IMR-90 (cell line): ENCODE measurements around the gene PDHB. TPM values are rescaled to one million over a fixed set of nuclear protein-coding genes. Genes with fewer than 3 reads are reported as not detected.

ENCODE experiments used
- ATAC-seq: fragments of 200-7000 bp; cut with Tn5 transposase; 2 replicates; pipeline ENCODE4 v1.9.1; 2020; ENCODE audit warnings: low read depth, mild to moderate bottlenecking, moderate library complexity
- BruUV-seq: library from RNA; stranded (reverse); fragments of 400-500 nt; replicated peaks from 2 replicates; lab custom pipeline; 2021; lab: Mats Ljungman, UMichigan
- CTCF ChIA-PET: fragments of 300-600 bp; formaldehyde crosslinking; extraction: SDS; loops from one replicate; lab custom pipeline; 2021; ENCODE audit warnings: antibody characterized with exemption; lab: Yijun Ruan, JAX
- POLR2A ChIA-PET: fragments of 300-600 bp; sonication (Branson Sonifier 250); formaldehyde crosslinking; loops from one replicate; lab custom pipeline; 2022; ENCODE audit warnings: antibody characterized with exemption; ENCODE audit not compliant: unreplicated experiment; lab: Charles Lee
- DNase-seq: peaks from one replicate; pipeline ENCODE4 v3.0.0; 2013
- H2AFZ ChIP-seq: replicated peaks from 2 replicates; pipeline ENCODE3; 2013; ENCODE audit warnings: low read length, mild to moderate bottlenecking; ENCODE audit not compliant: poor library complexity
- H2AK5ac ChIP-seq: 2 replicates; pipeline ENCODE4 v1.6.1; 2013; ENCODE audit warnings: low read depth, low read length, inconsistent platforms
- H2AK9ac ChIP-seq: replicated peaks from 2 replicates; pipeline ENCODE3; 2013; ENCODE audit warnings: mild to moderate bottlenecking, low read depth, low read length, moderate library complexity; ENCODE audit not compliant: poor library complexity
- H2BK120ac ChIP-seq: 2 replicates; pipeline ENCODE4 v1.6.1; 2013; ENCODE audit warnings: low read depth, low read length, inconsistent platforms
- H2BK15ac ChIP-seq: 3 replicates; pipeline ENCODE4 v1.6.1; 2013; ENCODE audit warnings: low read depth, low read length, inconsistent platforms
- H2BK20ac ChIP-seq: 2 replicates; pipeline ENCODE4 v1.6.1; 2013; ENCODE audit warnings: low read depth, mild to moderate bottlenecking, inconsistent platforms, low read length, moderate library complexity
- H2BK5ac ChIP-seq: 2 replicates; pipeline ENCODE4 v1.6.1; 2013; ENCODE audit warnings: mild to moderate bottlenecking, low read depth, low read length, inconsistent platforms; ENCODE audit not compliant: poor library complexity, severe bottlenecking
- H3K14ac ChIP-seq: replicated peaks from 2 replicates; pipeline ENCODE4 v1.6.1; 2013; ENCODE audit warnings: low read depth, low read length, inconsistent platforms
- H3K18ac ChIP-seq: 2 replicates; pipeline ENCODE4 v1.6.1; 2013; ENCODE audit warnings: low read depth, low read length, control low read depth
- H3K23ac ChIP-seq: 2 replicates; pipeline ENCODE4 v1.6.1; 2013; ENCODE audit warnings: low read depth, low read length, inconsistent platforms
- H3K27ac ChIP-seq: 2 replicates; pipeline ENCODE4 v1.5.1; 2013; ENCODE audit warnings: mild to moderate bottlenecking, control low read depth, low read length; ENCODE audit not compliant: insufficient read depth
- H3K27me3 ChIP-seq: 2 replicates; pipeline ENCODE4 v1.6.1; 2013; ENCODE audit warnings: low read length; ENCODE audit not compliant: control insufficient read depth, insufficient read depth
- H3K36me3 ChIP-seq: 2 replicates; pipeline ENCODE4 v1.6.1; 2013; ENCODE audit warnings: low read length, mixed read lengths; ENCODE audit not compliant: control insufficient read depth, insufficient read depth
- H3K4ac ChIP-seq: 2 replicates; pipeline ENCODE4 v1.6.1; 2013; ENCODE audit warnings: low read depth, low read length, inconsistent platforms
- H3K4me1 ChIP-seq: 2 replicates; pipeline ENCODE4 v1.6.1; 2013; ENCODE audit warnings: low read length, mixed read lengths; ENCODE audit not compliant: control insufficient read depth, insufficient read depth
- H3K4me2 ChIP-seq: 2 replicates; pipeline ENCODE4 v1.6.1; 2013; ENCODE audit warnings: low read depth, mild to moderate bottlenecking, control low read depth, low read length, moderate library complexity
- H3K4me3 ChIP-seq: 2 replicates; pipeline ENCODE4 v1.5.1; 2013; ENCODE audit warnings: low read depth, mild to moderate bottlenecking, control low read depth, low read length, moderate library complexity; ENCODE audit not compliant: insufficient read depth
- H3K56ac ChIP-seq: 2 replicates; pipeline ENCODE4 v1.6.1; 2013; ENCODE audit warnings: low read length, inconsistent platforms; ENCODE audit not compliant: insufficient read depth; ENCODE audit errors: extremely low read depth
- H3K79me1 ChIP-seq, 2 experiments: 2 replicates each; pipeline ENCODE4 v1.6.1; 2013; ENCODE audit warnings: low read length in 2 of 2, inconsistent platforms in 1 of 2, low read depth in 1 of 2
- H3K9ac ChIP-seq: 2 replicates; pipeline ENCODE4 v1.6.1; 2013; ENCODE audit warnings: low read depth, low read length, control low read depth
- H3K9me1 ChIP-seq: 2 replicates; pipeline ENCODE4 v1.6.1; 2013; ENCODE audit warnings: low read length, inconsistent platforms; ENCODE audit not compliant: insufficient read depth
- H3K9me3 ChIP-seq: 2 replicates; pipeline ENCODE4 v1.6.1; 2013; ENCODE audit warnings: low read length; ENCODE audit not compliant: control insufficient read depth, insufficient read depth
- H4K20me1 ChIP-seq: 2 replicates; pipeline ENCODE4 v1.6.1; 2013; ENCODE audit warnings: low read length, inconsistent platforms; ENCODE audit not compliant: insufficient read depth
- H4K5ac ChIP-seq: 2 replicates; pipeline ENCODE4 v1.6.1; 2013; ENCODE audit warnings: mild to moderate bottlenecking, low read depth, low read length, control low read depth
- H4K8ac ChIP-seq, 2 experiments: 2 replicates each; pipeline ENCODE4 v1.6.1; 2013; ENCODE audit warnings: low read depth in 2 of 2, low read length in 2 of 2, control low read depth in 1 of 2, inconsistent platforms in 1 of 2
- H4K91ac ChIP-seq: 2 replicates; pipeline ENCODE4 v1.6.1; 2013; ENCODE audit warnings: low read depth, low read length, inconsistent platforms; ENCODE audit not compliant: insufficient read depth
- BHLHE40 ChIP-seq: fragments of 150-350 bp; IDR thresholded peaks from 2 replicates; pipeline ENCODE4 v1.6.1; 2016; ENCODE audit warnings: mild to moderate bottlenecking, low read depth, low read length
- POLR2A ChIP-seq: IDR thresholded peaks from 2 replicates; pipeline ENCODE4 v1.6.1; 2012; ENCODE audit warnings: mild to moderate bottlenecking, low read depth, low read length
- WGBS, 2 experiments: methylation state at CpG; one replicate each; pipeline versions ENCODE4 v1.1.5 to v1.1.7; 2013; ENCODE audit warnings: missing lambda C conversion rate in 2 of 2; ENCODE audit not compliant: insufficient read length in 1 of 2; ENCODE audit errors: extremely low coverage in 2 of 2; 5-methylcytosine and 5-hydroxymethylcytosine counted together
- dilution Hi-C: fragments of 300-500 bp; cut with HindIII; formaldehyde crosslinking; loops from one replicate; pipeline ENCODE4 v1.14.3; 2018; ENCODE audit warnings: low sequenced_read_pairs; ENCODE audit not compliant: unreplicated experiment
- in situ Hi-C: fragments of 300-500 bp; cut with MboI; formaldehyde crosslinking; loops from 3 replicates; pipeline ENCODE4 v1.14.3; 2019; ENCODE audit warnings: low sequenced_read_pairs, inconsistent platforms, mixed read lengths
- intact Hi-C: fragments of 100-400 bp; cut with micrococcal nuclease; formaldehyde crosslinking; loops from 2 replicates; pipeline ENCODE4 v1.10.0; 2022
- polyA plus RNA-seq, 3 experiments: library from polyadenylated mRNA; depleted of rRNA; stranded (reverse); fragments of >200 nt; gene quantifications; 2 replicates each; pipeline ENCODE4 v1.2.3, GENCODE V29; 2012; ENCODE audit warnings: low replicate concordance in 1 of 3
- total RNA-seq: library from RNA; depleted of rRNA; stranded (reverse); fragments of >200 nt; gene quantifications from 2 replicates; pipeline ENCODE4 v1.2.3, GENCODE V29; 2012

The PDHB gene
- total and polyA plus RNA-seq, 2 of the 4 experiments (the other 2 are of a cell fraction), result 69.2 to 73.5 TPM

DNA sequence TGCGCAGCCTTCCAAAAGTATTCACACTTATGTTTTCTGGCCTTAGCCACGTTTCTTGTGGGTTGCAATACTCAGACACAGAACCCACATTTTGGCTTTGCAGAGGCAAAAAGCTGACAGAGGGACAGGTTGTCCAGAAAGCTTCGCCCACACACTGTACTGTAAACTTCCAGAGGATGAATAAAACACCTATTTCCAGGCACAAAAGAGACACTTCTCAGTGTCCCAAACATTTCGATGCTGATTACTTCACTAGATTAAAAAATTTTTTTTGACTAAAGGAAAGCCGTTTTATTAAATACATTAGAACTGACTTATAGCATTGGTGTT is 30.3 kb upstream of the PDHB start:
- CTCF ChIA-PET, result interaction anchor here (0.5 to 1.3 kb wide), 6 partner anchors 8 to 1237 kb away, joined by 3 to 5 read pairs (median 4); partner anchors contain the start of gene KCTD6
- no peak for TF ChIP-seq POLR2A
- TF ChIP-seq BHLHE40, result peak; percentile 18; the same call in 1 of the 2 replicates
- Histone ChIP-seq H3K4me2 (no peak overlapping the region), H3K23ac (no peak overlapping the region), H2BK5ac (no peak overlapping the region), H3K56ac (no peak overlapping the region), H4K8ac (0 out of 4 replicates have a peak overlapping the region, but pooled peaks of 1 of the 2 experiments have one; percentile 6), H3K27ac (no peak overlapping the region), H3K27me3 (no peaks in the 10 kb centered on the region), H2AK5ac (no peak overlapping the region), H2AFZ (peak overlapping the region; percentile 17), H3K4ac (no peak overlapping the region), H3K4me3 (no peak overlapping the region), H4K20me1 (no peaks in the 10 kb centered on the region), H2BK20ac (peak overlapping the region; percentile 25; the same call in 1 of the 2 replicates), H3K14ac (no peak overlapping the region), H3K9ac (no peak overlapping the region), H2AK9ac (no peak overlapping the region), H4K91ac (no peak overlapping the region), H3K79me1 (no peaks in the 10 kb centered on the region), H3K9me1 (no peaks in the 10 kb centered on the region), H2BK120ac (no peak overlapping the region), H3K4me1 (peaks cover 4% of the 10 kb centered on the region; the same call in 1 of the 2 replicates), H3K36me3 (no peaks in the 10 kb centered on the region), H2BK15ac (no peak overlapping the region), H3K18ac (no peak overlapping the region), H4K5ac (no peak overlapping the region), H3K9me3 (no peaks in the 10 kb centered on the region)
- DNase-seq, result no peak
- ATAC-seq, result no peak; the same call in 1 of the 2 replicates
- intact Hi-C loops (loop anchor here (2.0 kb wide), 1 partner anchor 69 kb away; no protein-coding TSS in a partner anchor), in situ Hi-C loops (no loop called here), dilution Hi-C loops (no loop called here)
- WGBS, 2 experiments, result no CpG with 5 or more reads among the region's 5 CpGs
- POLR2A ChIA-PET, result no interaction called here
- no TSS peak for BruUV-seq
